NCI-H69 (cell line): Measurements from ENCODE around the gene ICAM3.
"Not testable (repeated sequence)": the region's sequence is repeated elsewhere in the genome, so short reads cannot be mapped to it uniquely, and the experiment has no call there.

Experiments used
- DNase-seq: peaks from one replicate; lab custom pipeline; 2025; lab: John Stamatoyannopoulos, UW

Gene ICAM3

GRCh38 chr19:10339380-10339960 lies at the start of gene ICAM3:
Gene ICAM3, minus strand, starts transcription at chr19:10339624. Its CDS starts 10 bp downstream, at chr19:10339614.
- no peak for DNase-seq

- DNase-seq = peak; percentile 84
Measured at GRCh38 chr19:10388957-10389356, 49.5 kb upstream of the ICAM3 start.

DNA sequence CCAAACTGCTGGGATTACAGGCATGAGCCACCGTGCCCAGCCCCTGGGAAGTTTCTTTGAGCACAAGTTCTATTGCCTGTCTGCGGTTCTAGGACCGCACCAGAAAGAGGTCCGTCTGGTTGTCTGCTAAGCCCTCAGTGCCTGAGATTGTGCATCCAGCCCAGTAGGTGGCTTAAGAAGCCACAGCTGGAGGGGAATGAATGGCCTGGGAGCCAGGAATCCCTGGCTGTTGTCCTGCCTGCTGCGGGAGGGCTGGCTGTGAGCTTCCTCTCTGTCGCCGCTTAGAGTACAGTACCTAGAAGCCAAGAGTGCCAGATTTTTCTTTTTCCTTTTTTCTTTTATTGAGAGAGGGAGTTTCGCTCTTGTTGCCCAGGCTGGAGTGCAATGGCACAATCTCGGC lies 45.2 kb upstream of the ICAM3 start:
- no peak for DNase-seq

DNA sequence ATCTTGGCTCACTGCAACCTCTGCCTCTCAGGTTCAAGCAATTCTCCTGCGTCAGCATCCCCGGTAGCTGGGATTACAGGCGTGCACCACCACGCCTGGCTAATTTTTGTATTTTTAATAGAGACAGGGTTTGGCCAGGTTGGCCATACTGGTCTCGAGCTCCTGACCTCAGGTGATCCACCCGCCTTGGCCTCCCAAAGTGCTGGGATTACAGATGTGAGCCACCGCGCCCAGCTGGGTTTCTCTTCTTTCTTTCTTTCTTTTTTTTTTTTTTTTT lies 43.7 kb upstream of the ICAM3 start:
- not testable (repeated sequence) for DNase-seq

DNA sequence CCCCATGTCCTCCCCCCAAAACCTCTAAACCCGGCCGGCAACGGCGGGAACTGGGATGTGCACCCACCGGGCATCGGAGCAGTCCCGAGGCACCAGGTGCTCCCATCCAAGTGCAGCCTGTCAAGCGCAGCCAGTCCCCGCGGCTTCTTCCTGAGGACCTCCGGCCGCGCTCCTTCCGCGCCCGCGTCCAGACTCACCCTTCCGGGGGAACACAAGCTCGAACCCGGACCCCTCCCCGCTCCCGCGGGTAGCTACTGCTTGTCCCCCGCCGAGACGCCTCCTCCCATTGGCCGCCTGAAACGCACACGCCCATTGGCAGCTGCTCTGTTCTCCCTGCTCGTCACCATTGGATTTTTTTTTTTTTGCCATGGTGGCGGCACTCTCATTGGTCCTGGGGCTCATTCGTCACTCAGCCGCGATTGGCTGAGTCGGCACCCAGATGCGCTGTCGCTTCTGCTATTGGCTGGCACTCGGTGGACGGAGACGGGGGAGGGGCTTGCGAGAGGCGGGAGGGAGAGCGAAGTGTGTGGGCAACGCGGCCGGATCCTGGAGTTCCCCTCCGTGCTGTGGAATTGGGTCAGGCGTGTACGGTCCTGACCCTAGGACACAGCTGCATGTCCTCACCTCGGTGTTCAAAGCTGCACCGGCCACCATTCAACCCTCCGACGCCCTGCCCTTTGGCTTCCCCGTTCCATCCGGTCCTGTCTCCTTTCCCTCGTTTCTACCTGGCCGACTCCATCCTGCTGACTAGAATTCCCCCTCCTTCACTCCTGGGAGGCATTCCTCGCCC lies 41.1 kb upstream of the ICAM3 start, which contains the start of gene TYK2:
Gene TYK2, minus strand, starts transcription at position 260 of the 790 bp plus-strand sequence. CDS start 2,166 bp downstream, outside the sequence.
- peak; percentile 99 for DNase-seq

- peak; percentile 67 for DNase-seq
Measured at GRCh38 chr19:10379880-10380312, 40.5 kb upstream of the ICAM3 start.

- DNase-seq = no peak
Measured at GRCh38 chr19:10378124-10378523, 38.7 kb upstream of the ICAM3 start.

DNA sequence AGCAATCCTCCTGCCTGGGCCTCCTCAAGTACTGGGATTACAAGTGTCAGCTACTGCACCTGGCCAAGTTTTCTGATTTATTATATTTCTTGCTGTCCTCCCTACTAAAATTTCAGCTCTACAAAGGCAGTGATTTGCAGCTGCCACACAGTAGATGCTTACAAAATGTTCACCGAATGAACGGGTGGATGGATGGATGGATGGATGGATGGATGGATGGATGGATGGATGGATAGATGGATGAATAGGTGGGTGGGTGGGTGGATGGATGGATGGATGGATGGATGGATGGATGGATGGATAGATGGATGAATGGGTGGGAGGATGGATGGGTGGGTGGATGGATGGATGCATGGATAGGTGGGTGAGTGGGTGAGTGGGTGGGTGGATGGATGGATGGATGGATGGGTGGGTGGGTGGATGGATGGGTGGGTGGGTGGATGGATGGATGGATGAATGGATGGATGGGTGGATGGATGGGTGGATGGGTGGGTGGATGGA lies 37.8 kb upstream of the ICAM3 start:
- DNase-seq = not testable (repeated sequence)

- DNase-seq = no peak
Measured at GRCh38 chr19:10374931-10375330, 35.5 kb upstream of the ICAM3 start.

DNA sequence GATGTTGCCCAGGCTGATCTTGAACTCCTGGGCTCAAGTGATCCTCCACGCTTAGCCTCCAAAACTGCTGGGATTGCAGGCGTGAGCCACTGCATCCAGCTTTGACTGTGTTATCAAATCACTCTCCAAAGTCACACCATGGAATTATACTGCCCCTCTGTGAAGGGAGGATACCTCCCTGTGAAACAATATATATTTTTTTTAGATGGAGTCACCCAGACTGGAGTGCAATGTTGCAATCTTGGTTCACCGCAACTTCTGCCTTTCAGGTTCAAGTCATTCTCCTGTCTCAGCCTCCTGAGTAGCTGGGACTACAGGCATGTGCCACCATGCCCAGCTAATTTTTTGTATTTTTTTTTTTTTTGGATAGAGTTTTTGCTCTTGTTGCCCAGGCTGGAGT lies 33.3 kb upstream of the ICAM3 start:
- DNase-seq = no peak

DNA sequence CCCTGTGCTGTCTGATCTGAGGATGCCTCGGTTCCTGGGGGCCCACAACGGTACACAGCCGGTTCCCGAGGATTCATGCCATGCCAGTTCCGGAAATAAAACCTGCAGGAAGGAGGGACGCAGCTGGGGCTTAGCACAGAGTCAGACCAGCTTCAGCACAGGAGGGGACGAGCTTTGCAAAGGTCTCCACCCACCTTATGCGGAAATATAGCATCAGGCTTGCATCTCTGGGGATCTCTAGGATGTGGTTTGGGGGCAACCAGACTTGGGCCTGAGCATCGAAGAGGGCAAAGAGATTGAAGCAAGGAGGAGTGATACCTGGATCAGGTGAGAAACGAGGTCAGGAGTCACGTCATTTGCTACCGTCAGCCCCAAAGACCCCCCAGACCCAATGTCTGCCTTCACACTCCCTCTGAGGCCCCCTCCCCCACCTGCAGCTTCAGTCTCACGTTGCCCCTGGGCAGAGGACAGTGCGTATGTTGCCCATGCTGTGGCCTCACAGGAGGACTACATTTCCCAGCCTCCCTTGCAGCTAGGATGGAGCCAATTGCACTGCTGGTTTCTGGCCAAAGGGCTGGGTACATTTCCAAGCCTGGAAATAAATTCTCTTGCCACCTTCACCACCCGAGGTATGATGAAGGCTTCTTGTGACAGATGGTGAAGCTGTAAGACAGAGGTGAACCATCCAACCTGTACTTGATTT lies 28.8 kb upstream of the ICAM3 start:
- no peak for DNase-seq

DNA sequence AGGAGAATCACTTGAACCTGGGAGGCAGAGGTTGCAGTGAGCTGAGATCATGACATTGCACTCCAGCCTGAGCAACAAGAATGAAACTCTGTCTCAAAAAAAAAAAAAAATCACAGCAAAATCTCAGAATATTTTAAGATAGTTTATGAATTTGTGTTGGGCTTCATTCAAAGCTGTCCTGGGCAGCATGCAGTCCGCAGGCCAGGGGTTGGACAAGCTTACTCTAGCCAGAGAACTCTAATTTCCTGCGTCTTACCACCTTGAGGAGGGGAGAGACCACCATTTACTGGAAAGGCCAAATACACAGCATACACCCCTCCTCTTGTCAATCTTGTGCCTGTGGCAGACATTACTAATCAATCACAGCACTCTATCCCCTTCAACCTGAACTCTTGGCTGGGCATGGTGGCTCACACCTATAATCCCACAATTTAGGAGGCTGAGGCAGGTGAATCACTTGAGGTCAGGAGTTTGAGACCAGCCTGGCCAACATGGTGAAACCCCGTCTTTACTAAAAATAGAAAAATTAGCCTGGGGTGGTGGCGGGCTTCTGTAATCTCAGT lies 27.6 kb upstream of the ICAM3 start:
- not testable (repeated sequence) for DNase-seq

GRCh38 chr19:10365518-10365917 lies 26.1 kb upstream of the ICAM3 start:
- DNase-seq = no peak

DNA sequence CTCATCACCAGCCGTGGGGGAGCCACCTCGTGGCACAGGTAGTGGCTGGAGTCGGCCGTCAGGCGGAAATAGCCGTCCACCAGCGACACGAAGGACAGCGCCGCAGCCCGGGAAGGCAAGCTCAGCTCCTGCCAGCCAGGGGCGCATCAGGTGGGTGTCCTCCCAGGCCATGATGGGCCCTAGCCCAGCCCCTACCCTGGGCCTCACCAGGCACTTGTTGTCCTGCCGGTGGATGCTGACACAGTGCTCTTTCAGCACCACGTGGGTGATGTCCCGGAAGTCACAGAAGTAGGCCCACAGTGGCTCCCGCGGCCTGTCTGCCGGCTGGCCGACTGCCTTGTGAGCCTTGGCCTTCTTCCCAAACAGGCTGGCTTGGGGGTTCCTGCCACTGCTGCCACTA lies 25.2 kb upstream of the ICAM3 start:
- DNase-seq = no peak

GRCh38 chr19:10363789-10364281 lies 24.4 kb upstream of the ICAM3 start:
- no peak for DNase-seq

DNA sequence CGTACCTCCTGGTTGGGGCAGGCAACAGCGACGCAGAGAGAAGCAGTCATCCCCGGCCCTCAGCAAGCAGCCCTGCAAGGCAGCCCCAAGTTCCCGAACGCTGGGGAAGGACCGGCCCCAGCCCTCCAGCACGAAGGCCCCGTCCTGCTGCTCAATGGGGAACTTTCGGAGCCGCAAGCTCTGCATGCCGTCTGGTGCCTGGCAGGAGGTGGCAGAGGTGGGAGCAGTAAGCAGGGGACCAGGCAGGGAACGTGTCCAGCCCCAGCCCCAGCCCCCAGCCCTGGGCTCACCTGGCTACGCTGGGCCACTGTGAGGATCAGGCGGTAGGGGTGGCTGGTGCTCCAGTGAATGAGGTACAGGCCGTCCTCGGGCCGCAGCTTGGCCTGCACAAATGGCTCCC lies 22.8 kb upstream of the ICAM3 start:
- DNase-seq = no peak

GRCh38 chr19:10361569-10362011 lies 22.2 kb upstream of the ICAM3 start:
- DNase-seq = no peak

DNA sequence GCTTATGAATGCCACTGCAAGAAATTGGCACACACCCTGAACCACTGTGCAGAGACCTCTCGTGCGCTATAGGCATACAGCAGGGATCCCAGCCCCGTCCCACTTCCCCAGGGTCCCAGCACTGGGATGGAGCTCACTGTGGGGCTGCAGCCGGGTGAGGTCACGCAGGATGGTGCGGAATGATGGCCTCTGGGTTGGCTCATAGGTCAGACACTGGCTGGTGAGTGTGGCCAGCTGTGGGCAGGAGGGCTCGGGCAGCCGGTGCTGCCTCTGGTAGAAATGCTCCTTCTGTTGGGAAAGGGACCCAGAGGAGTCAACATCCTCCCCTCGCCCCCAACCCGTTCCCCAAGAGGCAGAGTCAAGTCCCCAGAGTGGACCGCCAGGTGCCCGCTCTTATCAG lies 17.0 kb upstream of the ICAM3 start:
- DNase-seq = no peak

DNA sequence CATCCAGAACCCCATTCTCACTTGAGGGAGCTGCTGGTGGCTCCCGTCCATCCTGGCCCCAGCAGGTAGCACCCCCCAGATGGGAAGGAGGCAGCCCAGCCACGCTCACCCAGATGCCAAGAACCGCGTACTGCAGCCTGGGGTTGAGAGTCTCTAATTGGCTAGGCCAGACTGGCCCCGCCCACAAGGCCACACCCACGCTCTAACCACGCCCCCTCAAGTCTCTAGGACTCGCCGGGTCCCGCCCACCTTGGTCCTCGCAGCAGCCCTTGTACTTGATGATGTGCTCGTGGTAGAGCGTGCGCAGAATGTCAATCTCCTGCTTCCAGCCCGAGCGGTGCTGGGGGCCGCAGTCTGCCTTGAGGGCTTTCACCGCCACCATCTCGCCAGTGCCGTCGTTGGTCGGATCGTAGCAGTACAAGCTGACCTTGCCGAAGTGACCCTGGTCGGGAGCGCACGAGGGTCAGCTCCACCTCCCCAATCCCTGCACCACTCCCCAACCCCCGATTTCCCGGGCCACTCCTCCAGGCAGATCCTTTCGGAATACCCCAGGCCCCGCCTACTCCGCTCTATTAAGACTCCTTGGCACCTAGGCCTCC lies 14.5 kb upstream of the ICAM3 start:
- no peak for DNase-seq

- DNase-seq = no peak
Measured at GRCh38 chr19:10352764-10353671, 13.6 kb upstream of the ICAM3 start.

DNA sequence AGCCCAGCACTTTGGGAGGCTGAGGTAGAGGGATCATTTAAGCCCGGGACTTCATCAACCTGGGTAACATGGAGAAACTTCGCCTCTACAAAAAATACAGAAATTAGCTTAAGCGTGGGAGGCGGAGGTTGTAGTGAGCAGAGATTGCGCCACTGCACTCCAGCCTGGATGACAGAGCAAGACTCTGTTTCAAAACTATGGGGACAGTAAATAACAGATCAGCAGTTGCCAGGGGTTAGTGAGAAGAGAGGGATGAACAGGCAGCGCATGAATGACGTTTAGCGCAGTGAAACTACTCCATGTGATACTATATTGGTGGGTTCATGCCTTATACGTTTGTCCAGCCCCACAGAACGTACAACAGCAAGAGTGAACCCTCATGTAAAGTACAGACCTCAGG lies 7.1 kb upstream of the ICAM3 start:
- DNase-seq = no peak
